Osteoblast (primary cell): ENCODE data around the gene STAG3. TPM values are rescaled to one million over a fixed set of nuclear protein-coding genes. Genes with fewer than 3 reads are reported as not detected.

ENCODE experiments used
- DNase-seq: peaks from one replicate; pipeline ENCODE4 v3.0.0; 2011; ENCODE audit warnings: low spot score, mixed read lengths; ENCODE audit not compliant: insufficient read length; ENCODE audit errors: missing footprints
- H2AFZ ChIP-seq: 2 replicates; pipeline ENCODE4 v1.6.0; 2011; ENCODE audit warnings: mild to moderate bottlenecking, low read length
- H3K27ac ChIP-seq: 2 replicates; pipeline ENCODE4 v1.5.1; 2011; ENCODE audit warnings: mild to moderate bottlenecking, low read depth, low read length, moderate library complexity
- H3K27me3 ChIP-seq: 2 replicates; pipeline ENCODE4 v1.6.0; 2012; ENCODE audit warnings: mild to moderate bottlenecking, control low read depth, inconsistent platforms, low read length, moderate library complexity; ENCODE audit not compliant: insufficient read depth
- H3K36me3 ChIP-seq: 2 replicates; pipeline ENCODE4 v1.5.1; 2011; ENCODE audit warnings: mild to moderate bottlenecking, low read length, control low read depth, moderate library complexity; ENCODE audit not compliant: insufficient read depth
- H3K4me1 ChIP-seq: 2 replicates; pipeline ENCODE4 v1.5.1; 2011; ENCODE audit warnings: mild to moderate bottlenecking, low read length, control low read depth, moderate library complexity; ENCODE audit not compliant: insufficient read depth
- H3K4me2 ChIP-seq: 2 replicates; pipeline ENCODE4 v1.6.0; 2011; ENCODE audit warnings: mild to moderate bottlenecking, low read length; ENCODE audit not compliant: insufficient read depth
- H3K4me3 ChIP-seq: fragments of 200-600 bp; sonication (generic); 3 replicates; pipeline ENCODE4 v1.5.1; 2012; ENCODE audit warnings: mild to moderate bottlenecking, low read length, inconsistent platforms; ENCODE audit not compliant: insufficient read depth
- H3K79me2 ChIP-seq: 2 replicates; pipeline ENCODE4 v1.6.0; 2012; ENCODE audit warnings: mild to moderate bottlenecking, low read length, control low read depth, inconsistent platforms; ENCODE audit not compliant: insufficient read depth
- H3K9me3 ChIP-seq: 2 replicates; pipeline ENCODE4 v1.5.1; 2011; ENCODE audit warnings: low read depth, low read length, control low read depth
- H4K20me1 ChIP-seq: 2 replicates; pipeline ENCODE4 v1.6.0; 2012; ENCODE audit warnings: mild to moderate bottlenecking, low read length, control low read depth; ENCODE audit not compliant: insufficient read depth
- CTCF ChIP-seq: IDR thresholded peaks from 2 replicates; pipeline ENCODE4 v1.5.1; 2011; ENCODE audit warnings: mild to moderate bottlenecking, low read depth, low read length, moderate library complexity; ENCODE audit errors: extremely low read depth
- total RNA-seq: library from RNA; depleted of rRNA; stranded (reverse); fragments of >200 nt; gene quantifications from 2 replicates; pipeline ENCODE4 v1.2.3, GENCODE V29; 2012

The STAG3 gene
- total RNA-seq, 1 donor: 1.4 TPM

GRCh38 chr7:100157334-100158228 lies 20.1 kb upstream of the STAG3 start:
- Histone ChIP-seq H2AFZ (no peak overlapping the region), H3K36me3 (peaks cover 34% of the 10 kb centered on the region), H3K4me3 (peak overlapping the region; percentile 92), H3K9me3 (no peaks in the 10 kb centered on the region), H3K79me2 (peaks cover 39% of the 10 kb centered on the region), H3K27me3 (no peaks in the 10 kb centered on the region), H3K4me1 (peaks cover 17% of the 10 kb centered on the region), H3K27ac (peak overlapping the region; percentile 24), H4K20me1 (peaks cover 28% of the 10 kb centered on the region), H3K4me2 (peak overlapping the region; percentile 77)
- TF ChIP-seq CTCF: peak; percentile 27
- peak; percentile 95 for DNase-seq

- peak; percentile 99 for DNase-seq
- peak within 1 kb of the TSS; percentile 92 for H3K4me3 ChIP-seq
Measured at GRCh38 chr7:100158229-100159098, 19.3 kb upstream of the STAG3 start, which contains the start of gene TRAPPC14. Gene TRAPPC14, minus strand, starts transcription at chr7:100158723. Its CDS starts 224 bp downstream, at chr7:100158499.

GRCh38 chr7:100159099-100159623 lies 18.6 kb upstream of the STAG3 start:
- Histone ChIP-seq H3K79me2 (peaks cover 28% of the 10 kb centered on the region), H2AFZ (peak overlapping the region; percentile 91), H3K4me2 (peak overlapping the region; percentile 77), H3K36me3 (peaks cover 22% of the 10 kb centered on the region), H3K27ac (peak overlapping the region; percentile 51), H3K27me3 (no peaks in the 10 kb centered on the region), H3K4me3 (peak overlapping the region; percentile 92), H3K9me3 (no peaks in the 10 kb centered on the region), H3K4me1 (peaks cover 17% of the 10 kb centered on the region), H4K20me1 (peaks cover 24% of the 10 kb centered on the region)
- peak; percentile 54 for DNase-seq
- no peak for TF ChIP-seq CTCF

More at GRCh38 chr7:100158229-100159098, 19.3 kb upstream of the STAG3 start, which contains the start of gene TRAPPC14:
- Histone ChIP-seq H2AFZ (peak within 1 kb of the TSS; percentile 91), H3K27ac (peak within 1 kb of the TSS; percentile 51), H3K9me3 (no peaks in the 10 kb centered on the region), H3K79me2 (peaks cover 34% of the 10 kb centered on the region), H3K27me3 (no peaks in the 10 kb centered on the region), H3K4me2 (peak within 1 kb of the TSS; percentile 77), H3K36me3 (peaks cover 26% of the 10 kb centered on the region), H4K20me1 (peaks cover 28% of the 10 kb centered on the region), H3K4me1 (peaks cover 17% of the 10 kb centered on the region)
- no peak for TF ChIP-seq CTCF
